Ascending aorta (tissue), 2 donors: ENCODE data around the gene SDK2. TPM values are rescaled to one million over a fixed set of nuclear protein-coding genes. Genes with fewer than 3 reads are reported as not detected.

Experiments
- DNase-seq, 2 donors: peaks; one replicate each; pipeline ENCODE4 v3.0.0-alpha.2; 2019; ENCODE audit warnings: low spot score in 2 of 2
- H3K27ac ChIP-seq, 2 donors: fragments of 200-600 bp; sonication (generic); one replicate each; pipeline ENCODE4 v1.5.1; 2016 to 2017; ENCODE audit warnings: mild to moderate bottlenecking in 1 of 2
- H3K27me3 ChIP-seq: fragments of 200-600 bp; sonication (generic); one replicate; pipeline ENCODE4 v1.5.1; 2017
- H3K36me3 ChIP-seq, 2 donors: fragments of 200-600 bp; sonication (generic); one replicate each; pipeline ENCODE4 v1.5.1; 2016
- H3K4me1 ChIP-seq, 2 donors: fragments of 200-600 bp; sonication (generic); one replicate each; pipeline ENCODE4 v1.5.1; 2016 to 2017; ENCODE audit warnings: mild to moderate bottlenecking in 1 of 2
- H3K4me3 ChIP-seq, 2 donors: fragments of 200-600 bp; sonication (generic); one replicate each; pipeline ENCODE4 v1.5.1; 2016 to 2017; ENCODE audit warnings: mild to moderate bottlenecking in 1 of 2
- H3K9me3 ChIP-seq, 2 donors: fragments of 200-600 bp; sonication (generic); one replicate each; pipeline ENCODE4 v1.5.1; 2016
- intact Hi-C: fragments of 100-400 bp; cut with DNase I; formaldehyde crosslinking; loops from one replicate; pipeline ENCODE4 v1.15.1; 2023
- total RNA-seq: library from RNA; depleted of rRNA; stranded (reverse); fragments of >200 nt; gene quantifications from one replicate; pipeline ENCODE4 v1.1.0, GENCODE V29; 2016
- TF ChIP-seq, protein P1 (sequence below), 3 experiments: fragments of 200-600 bp in 2 of 3; fragments of 450-650 bp in 1 of 3; sonication (generic) in 2 of 3; IDR thresholded peaks; one replicate each; pipeline ENCODE4 v1.5.1; 2016 to 2019; ENCODE audit warnings: antibody characterized with exemption in 3 of 3, mild to moderate bottlenecking in 1 of 3, moderate library complexity in 1 of 3

The SDK2 gene
- total RNA-seq, 1 donor from 2014 or later, result 8.1 TPM

DNA sequence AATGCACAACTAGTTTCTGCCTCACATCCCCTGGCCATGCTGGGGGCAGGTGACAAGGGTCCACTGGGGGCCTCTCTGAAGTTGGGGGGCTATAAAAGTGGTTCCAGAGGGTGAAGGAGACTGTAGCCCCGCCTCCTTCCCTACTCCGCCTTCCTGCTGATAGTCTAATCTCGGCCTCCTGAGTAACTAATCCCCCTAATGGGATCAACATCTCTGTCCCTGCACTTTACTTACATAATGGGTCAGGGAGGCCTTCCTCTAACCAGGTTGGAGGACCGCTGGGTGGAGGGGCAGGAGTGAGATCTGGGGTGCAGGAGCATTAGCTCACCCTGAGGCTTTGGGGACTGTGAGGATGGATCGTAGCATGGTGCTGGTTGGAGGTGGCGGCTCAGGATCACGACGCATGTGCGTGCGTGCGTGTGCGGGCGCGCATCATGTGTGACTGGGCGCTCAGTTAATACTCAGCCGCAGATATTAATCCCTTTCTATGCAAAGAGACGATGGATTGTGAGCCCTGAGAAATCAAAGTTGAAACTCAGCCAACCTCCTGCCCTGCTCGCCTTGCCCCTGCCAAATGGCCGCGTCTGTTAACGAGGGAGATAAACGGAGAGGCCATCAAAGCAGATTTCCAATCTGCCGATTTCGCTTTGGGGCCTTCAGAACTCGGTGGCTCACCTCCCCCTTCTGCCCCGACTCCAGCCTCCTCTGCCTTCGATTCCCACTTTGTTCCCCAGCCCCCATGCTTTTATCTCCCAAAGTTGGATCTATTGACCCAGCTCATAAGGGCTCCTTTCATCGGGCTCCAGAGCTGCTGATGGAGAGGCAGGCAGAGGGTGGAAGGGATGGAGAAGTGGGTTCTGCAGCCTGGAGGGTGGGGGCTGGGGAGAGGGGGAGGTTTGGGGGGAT is 107.3 kb downstream of the SDK2 start:
- TF ChIP-seq, protein P1, sequence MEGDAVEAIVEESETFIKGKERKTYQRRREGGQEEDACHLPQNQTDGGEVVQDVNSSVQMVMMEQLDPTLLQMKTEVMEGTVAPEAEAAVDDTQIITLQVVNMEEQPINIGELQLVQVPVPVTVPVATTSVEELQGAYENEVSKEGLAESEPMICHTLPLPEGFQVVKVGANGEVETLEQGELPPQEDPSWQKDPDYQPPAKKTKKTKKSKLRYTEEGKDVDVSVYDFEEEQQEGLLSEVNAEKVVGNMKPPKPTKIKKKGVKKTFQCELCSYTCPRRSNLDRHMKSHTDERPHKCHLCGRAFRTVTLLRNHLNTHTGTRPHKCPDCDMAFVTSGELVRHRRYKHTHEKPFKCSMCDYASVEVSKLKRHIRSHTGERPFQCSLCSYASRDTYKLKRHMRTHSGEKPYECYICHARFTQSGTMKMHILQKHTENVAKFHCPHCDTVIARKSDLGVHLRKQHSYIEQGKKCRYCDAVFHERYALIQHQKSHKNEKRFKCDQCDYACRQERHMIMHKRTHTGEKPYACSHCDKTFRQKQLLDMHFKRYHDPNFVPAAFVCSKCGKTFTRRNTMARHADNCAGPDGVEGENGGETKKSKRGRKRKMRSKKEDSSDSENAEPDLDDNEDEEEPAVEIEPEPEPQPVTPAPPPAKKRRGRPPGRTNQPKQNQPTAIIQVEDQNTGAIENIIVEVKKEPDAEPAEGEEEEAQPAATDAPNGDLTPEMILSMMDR (IDR thresholded peaks at IDR 0.05), result no peak
- Histone ChIP-seq H3K9me3 (no peaks in the 10 kb centered on the region), H3K4me1 (no peaks in the 10 kb centered on the region), H3K27me3 (no peaks in the 10 kb centered on the region), H3K4me3 (no peak overlapping the region), H3K36me3 (no peaks in the 10 kb centered on the region), H3K27ac (no peak overlapping the region)
- intact Hi-C loops, result no loop called here
- no peak for DNase-seq

DNA sequence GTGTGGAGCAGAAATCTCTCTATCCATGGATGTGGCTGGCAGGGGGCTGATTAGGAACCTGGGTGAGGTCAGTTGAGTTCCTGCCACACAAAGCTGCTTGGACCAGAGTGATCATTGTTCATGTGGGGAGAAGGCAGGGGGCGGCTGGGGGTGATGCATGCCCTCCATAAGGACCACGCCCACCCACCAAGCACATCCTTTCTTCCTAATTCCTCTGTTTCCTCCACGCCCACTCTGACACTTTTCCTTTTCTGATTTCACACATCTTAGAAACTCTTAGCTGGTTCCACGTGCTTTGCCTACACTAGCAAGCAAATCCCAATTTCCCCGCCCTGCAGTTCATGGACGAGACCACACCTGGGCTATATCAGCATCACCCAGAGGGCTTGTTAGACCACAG is 108.5 kb downstream of the SDK2 start:
- TF ChIP-seq, protein P1 (IDR thresholded peaks at IDR 0.05), result no peak
- no peaks in the 10 kb centered on the region for H3K9me3 ChIP-seq
- no peaks in the 10 kb centered on the region for H3K4me1 ChIP-seq
- no peak for DNase-seq
- no peak overlapping the region for H3K4me3 ChIP-seq
- H3K27ac ChIP-seq, result no peak overlapping the region
- no peaks in the 10 kb centered on the region for H3K27me3 ChIP-seq
- no peaks in the 10 kb centered on the region for H3K36me3 ChIP-seq
- intact Hi-C loops, result no loop called here

DNA sequence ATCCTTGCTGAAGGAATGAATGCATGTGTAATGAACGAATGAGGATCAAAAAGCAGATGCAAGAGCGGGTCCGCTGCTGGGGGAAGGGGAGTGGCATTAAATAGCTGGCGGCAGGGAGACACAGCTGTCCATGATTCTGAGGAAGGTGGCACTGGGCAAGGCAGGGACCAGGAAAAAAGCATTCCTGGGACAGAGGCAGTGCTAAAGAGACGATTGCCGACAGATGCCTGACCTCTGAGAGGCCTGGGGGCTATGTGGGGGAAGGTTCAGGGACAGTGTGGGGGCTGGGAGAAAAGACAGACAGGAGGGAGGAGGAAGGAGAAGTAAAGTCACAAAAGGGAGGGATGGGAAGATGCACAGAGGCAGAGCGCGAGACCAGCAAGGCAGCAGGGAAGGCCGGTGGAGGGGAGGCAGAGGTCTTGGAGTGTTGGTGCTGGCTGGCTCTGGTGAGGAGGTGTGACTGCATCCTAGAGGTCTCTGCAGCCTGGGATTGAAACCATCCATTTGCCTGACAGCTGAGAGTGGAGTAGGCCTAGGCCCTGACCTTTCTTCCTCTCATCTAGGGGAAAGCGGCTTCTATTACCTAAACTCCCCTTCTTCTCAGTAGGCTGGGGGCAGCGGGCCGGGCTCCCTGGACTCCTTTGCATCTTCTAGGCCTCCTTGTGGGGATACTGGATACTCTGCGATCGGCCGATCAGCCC is 109.9 kb downstream of the SDK2 start:
- no peaks in the 10 kb centered on the region for H3K4me1 ChIP-seq
- H3K4me3 ChIP-seq, result no peak overlapping the region
- TF ChIP-seq, protein P1 (IDR thresholded peaks at IDR 0.05), result no peak
- no peak overlapping the region for H3K27ac ChIP-seq
- no peaks in the 10 kb centered on the region for H3K36me3 ChIP-seq
- no peaks in the 10 kb centered on the region for H3K9me3 ChIP-seq
- intact Hi-C loops, result no loop called here
- no peaks in the 10 kb centered on the region for H3K27me3 ChIP-seq
- DNase-seq, result no peak

DNA sequence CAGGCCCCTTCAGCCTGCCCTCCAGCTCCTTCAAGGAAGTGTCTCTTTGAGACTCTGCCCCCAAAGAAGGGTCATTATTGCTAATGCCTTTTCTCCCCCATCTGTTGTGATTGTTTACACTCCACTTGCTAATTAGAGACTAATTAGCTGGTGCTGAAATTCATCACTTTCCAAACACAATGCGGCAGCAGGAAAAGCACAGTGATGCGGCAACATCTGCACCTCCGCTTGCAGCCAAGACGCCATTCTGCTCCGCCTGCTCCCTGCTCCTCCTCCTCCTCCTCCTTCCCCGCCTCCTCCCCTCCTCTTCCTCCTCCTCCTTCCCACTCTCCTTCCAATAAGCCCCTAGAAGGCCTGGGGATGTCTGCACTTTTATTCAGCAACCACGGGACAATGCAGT is 110.5 kb downstream of the SDK2 start:
- Histone ChIP-seq H3K9me3 (no peaks in the 10 kb centered on the region), H3K27ac (no peak overlapping the region), H3K4me3 (no peak overlapping the region), H3K27me3 (no peaks in the 10 kb centered on the region), H3K4me1 (no peaks in the 10 kb centered on the region), H3K36me3 (no peaks in the 10 kb centered on the region)
- intact Hi-C loops, result no loop called here
- no peak for DNase-seq
- TF ChIP-seq, protein P1 (IDR thresholded peaks at IDR 0.05), result no peak

DNA sequence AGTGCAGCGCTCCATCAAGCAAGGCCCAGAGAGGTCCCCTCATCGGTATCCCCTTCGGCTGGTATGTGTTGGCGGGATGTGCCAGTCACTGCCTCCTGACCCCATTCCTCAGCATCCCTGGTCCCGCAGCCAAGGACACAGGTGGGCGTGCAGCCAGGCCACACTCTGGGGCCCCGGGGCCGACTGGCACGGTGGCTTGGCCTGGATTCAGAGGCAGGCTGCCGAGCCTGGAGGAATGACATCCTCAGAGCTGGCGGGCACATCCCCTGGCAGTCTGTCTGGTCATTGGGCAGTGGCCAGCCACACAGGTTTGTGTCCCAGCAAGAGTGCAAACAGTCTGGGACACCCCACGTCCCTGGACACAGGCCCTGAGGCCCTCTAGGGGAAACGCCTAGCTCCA is 111.1 kb downstream of the SDK2 start:
- H3K9me3 ChIP-seq, result no peaks in the 10 kb centered on the region
- H3K4me3 ChIP-seq, result no peak overlapping the region
- TF ChIP-seq, protein P1 (IDR thresholded peaks at IDR 0.05), result no peak
- DNase-seq, result no peak
- H3K27ac ChIP-seq, result no peak overlapping the region
- H3K36me3 ChIP-seq, result no peaks in the 10 kb centered on the region
- no peaks in the 10 kb centered on the region for H3K27me3 ChIP-seq
- no peaks in the 10 kb centered on the region for H3K4me1 ChIP-seq
- intact Hi-C loops, result no loop called here
